GM21381 (cell line): ENCODE measurements around the gene RAB36.

Experiments
- ATAC-seq: cut with Tn5 transposase; IDR thresholded peaks from one replicate; pipeline ENCODE4 v1.9.1; 2021; ENCODE audit warnings: mild to moderate bottlenecking, moderate library complexity; ENCODE audit not compliant: unreplicated experiment

The RAB36 gene

DNA sequence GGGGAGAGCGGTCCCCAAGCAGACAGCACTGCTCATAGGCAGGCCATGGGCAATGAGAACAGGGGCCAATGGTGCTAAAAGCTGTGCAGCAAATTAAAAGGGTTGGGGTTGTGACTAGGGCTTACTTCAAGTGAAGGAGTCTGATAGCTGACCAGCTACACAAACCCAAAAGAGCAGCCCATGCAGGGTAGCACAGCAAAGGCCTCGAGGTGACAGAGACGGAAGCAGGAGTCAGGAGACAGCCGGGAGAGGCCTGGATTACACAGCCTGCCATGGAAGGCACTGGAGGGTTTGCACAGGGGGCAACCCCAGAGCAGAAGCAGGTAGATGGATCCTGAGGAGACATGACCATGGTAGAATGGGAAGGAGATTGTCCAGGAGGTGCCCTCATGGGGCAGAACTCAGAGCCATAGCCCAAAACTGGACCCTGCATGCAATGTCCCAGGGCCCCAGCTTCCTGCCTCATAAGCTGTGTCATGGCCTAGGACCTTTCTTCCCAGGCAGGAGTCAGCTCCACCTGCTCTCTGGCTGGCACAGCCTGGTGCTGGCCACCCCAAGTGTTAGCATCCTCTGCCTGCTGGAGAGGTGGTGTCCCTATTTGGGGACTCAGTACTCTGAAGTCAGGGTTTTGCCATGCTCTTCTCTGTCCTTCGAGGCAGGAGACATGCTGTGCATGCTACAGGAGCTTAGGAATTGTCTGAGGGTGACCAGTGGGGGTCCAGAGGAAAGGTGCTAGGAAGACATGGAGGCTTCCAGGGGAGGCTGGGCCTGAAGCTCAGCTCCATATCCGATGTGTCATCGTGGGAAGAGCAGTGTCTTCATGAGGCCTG, 36.8 kb upstream of the RAB36 start:
- ATAC-seq, result no peak

DNA sequence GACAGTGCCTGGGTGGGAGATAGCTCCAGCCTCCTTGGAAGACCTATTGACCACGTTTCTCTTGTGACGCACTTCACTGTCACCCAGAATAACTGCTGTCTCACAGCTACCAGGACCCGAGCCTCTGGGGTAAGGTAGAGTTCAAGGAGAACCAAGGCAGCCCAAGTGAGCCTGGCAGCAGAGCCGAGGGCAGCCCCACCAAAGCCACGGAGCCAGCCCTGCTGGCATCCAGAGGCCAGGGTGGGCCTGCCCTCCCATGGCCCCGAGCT, 36.3 kb upstream of the RAB36 start:
- no peak for ATAC-seq

DNA sequence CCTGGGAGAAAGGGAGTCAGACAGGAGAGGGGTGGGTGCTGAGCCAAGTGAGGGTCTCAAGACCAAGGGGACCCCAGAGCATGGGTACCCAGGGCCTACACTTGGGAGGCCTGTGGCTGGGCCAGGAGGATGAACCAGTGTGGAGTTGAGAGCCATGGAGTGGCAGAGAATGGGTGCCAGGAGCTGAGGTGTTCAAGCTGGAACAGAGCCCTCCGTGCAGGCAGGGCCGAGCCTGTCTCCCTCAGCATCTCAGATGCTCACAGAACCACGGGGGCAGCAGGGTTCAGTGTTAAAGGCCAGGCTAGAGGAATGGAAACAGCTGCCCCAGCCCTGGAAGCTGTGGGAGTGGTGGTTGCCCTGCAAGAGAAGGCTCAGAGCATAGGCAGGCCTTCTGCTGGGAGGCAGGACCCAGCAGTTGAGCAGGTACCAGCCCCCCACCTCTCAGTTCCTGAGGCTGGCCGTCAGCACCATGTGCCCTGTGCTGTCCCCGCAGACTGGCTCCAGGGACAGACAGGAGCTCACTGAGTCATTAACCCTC, 35.8 kb upstream of the RAB36 start:
- no peak for ATAC-seq

DNA sequence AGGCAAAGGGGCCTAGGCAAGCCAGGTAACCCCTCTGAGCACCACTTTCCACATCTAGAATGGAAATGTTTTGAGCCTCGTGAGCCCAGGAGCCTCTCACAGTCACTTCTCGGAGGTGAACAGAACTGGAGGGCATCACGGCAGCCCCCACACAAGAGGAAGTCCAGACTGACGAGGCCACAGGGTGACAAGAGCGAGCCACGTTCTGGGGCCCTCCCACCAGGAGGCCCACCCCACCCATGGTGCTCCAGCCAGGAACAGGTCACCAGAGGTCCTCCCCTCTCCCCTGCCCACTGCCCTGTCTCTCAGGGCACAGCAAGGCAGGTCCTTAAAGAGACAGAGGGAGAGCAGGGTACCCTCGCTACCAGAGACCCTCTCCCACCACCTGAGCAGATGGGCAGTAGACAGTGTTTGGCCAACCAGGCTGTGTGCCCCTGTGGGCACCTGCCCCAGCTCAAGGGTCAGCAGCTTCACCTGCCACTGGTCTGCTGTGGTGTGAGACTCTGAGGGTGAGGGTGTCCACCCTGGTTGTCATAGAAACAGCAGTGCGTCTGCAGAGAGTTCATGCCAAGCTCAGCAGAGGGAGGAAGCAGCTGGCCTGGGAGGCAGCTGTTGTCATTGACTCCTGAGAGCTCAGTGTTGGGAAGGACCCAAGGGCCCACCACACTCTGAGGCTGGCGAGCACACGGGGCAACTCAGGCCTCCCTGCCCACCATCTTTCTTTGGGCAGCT, 34.9 kb upstream of the RAB36 start:
- ATAC-seq, result no peak

DNA sequence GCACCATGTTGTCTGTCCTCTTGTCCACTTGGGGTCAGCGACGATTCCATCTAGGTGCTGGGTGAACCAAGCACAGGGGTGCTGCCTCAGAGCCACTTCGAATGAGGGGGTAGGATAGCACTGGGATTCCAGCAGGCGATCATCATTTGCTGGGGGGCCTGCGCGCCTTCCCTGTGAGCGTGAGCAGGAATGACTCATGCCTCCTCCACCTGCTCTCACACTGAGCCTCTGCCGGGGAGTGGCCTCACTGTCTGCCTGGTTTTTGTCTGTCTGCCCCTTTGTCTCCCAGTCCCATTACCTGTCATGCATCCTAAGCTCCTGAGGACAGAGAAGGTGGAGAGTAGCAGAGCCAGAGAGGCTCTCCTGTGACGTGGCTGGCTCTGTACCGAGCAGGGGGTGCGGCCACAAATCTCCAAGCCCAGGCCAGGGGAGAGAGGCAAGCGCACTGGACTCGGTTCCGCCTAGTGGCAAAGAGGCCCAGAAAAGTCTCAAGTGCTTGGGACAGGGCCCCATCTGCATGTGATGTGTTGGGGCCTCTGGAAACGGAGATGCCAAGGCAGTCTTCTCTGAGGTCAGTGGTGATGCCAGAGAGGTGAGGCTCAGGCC, 34.3 kb upstream of the RAB36 start:
- ATAC-seq, result no peak

DNA sequence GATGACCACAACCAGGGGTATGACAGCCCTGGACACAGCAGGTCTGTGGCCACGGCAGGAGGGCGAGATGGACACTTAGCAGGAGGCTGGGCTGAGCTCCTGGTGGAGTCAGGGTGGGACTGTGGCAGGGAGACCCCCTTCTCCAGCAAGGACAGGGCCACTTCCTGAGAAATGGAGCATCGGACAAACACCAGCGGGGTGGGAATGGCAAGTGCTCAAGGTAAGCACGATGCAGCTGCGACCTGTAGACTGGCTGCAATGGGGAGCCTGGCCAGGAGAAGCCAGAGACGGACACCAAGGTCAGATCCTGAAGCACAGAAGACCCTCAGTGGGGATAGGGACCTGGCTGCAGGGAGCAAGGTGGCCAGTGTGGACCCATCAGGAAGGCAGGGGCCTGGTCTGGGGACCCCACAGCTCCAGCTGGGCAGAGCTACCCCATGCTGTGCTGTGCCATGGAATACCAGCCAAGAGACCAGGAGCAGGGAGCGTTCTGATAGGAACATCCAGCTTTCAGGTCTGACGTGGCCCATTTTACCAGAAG, 32.7 kb upstream of the RAB36 start:
- no peak for ATAC-seq

DNA sequence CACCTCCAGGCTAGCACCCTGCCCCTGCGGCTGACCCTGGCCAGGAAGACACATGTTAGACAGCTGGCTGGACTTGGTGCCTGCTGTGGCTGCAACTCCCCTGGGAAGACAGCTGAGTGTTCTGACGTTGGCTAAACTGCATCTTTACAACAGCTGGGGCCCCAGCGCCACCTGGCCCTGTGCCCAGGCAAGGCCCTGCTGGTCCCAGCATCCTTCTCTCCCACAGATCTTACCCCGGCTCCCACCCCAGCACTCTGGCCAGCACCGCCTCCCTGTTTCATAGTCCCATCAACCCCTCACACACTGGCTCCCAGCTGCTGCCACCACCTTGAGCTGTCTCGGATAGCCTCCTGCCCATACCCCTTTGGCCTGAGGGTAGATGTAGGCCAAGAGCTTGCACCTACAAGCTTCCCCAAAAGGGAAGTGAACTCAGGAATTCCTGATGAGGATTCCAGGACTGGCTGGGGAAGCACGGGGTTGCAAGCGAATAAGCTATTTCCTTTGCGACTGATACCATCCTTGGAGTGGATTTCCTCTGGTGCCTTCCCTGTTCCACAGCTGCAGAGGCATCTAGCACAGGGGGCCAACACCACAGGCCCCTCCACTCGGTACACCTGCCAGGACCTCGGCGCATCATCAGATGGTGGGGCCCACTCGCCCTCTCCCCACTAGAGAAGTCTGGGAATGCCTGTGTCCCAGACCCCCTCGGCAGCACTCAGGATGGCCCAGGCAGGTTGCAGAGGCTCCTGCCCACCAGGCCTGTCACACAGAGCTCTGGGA, 32.0 kb upstream of the RAB36 start:
- no peak for ATAC-seq

DNA sequence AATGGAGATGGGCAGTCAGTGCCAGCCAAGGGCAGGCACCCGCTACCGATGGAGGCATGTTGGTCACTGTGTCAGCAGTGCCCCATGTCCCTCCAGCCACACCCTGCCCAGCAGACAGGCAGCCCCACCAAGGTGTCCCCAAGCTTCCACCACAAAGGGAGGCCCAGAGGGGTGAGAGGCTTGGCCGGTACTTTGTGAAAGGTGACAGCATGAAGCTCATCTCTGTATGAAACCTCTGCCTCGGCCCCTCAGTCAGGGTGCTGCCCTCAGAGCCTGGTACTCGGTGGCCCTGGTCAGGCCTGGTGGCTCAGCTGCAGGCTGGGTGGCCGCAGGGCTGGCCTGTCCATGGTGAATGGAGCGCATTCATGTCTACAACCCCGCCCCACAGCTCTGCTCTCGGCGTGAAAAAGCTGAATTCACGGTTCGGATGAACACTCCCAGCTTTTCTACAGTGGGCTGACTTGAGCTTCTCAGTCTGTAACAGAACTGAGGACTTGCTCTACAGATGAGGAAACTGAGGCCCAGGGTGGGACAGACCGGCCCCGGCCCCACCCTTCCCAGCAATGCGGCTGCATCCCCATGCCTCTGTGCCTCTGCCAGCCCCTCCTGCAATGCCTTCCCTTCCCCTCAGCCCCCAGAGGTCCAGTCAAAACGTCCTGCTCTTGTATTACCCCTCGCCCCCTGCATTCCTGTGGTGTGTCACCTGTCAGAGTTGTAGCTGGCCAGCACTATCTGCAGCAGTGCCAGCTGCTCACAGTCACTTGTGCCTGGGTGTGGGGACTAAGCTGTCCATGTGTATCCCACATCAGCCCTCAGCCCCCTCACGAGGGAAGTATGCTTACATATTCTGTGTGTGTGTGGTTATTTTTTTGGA, 31.2 kb upstream of the RAB36 start:
- no peak for ATAC-seq

DNA sequence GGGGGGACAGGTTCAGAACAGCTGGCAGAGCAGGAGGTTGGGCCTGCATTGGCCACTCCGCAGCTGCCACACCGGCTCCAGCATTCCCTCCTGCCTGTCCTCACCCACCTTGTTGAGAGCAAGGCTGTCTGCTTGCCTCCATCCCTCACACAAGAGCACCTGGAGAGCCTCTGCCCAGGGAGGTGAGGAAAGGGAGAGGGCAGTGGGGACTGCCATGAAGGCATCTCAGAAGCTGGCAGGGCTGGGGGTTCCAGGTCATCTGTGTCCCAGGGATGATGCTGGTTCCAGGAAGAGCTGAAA, 30.6 kb upstream of the RAB36 start:
- ATAC-seq, result no peak

DNA sequence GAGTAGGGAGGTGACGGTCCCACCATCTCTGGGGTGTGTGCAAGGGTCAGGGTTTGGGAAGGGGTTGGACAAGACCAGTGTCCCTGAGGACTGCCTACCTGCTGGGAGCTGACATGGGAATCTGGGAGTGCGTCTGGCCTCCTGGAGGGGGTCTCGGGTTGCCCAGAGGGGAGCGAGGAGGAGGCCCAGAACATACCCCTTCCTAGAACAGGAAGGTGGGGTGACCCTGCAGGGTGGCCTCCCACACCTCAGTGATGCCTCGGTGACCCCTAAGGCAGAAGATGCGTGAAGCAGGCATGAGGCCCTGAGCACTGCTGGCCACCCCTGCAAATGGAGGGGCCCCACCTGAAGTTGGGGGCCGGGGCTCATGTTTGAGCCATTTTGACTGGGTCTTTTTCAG, 29.9 kb upstream of the RAB36 start:
- ATAC-seq, result no peak

DNA sequence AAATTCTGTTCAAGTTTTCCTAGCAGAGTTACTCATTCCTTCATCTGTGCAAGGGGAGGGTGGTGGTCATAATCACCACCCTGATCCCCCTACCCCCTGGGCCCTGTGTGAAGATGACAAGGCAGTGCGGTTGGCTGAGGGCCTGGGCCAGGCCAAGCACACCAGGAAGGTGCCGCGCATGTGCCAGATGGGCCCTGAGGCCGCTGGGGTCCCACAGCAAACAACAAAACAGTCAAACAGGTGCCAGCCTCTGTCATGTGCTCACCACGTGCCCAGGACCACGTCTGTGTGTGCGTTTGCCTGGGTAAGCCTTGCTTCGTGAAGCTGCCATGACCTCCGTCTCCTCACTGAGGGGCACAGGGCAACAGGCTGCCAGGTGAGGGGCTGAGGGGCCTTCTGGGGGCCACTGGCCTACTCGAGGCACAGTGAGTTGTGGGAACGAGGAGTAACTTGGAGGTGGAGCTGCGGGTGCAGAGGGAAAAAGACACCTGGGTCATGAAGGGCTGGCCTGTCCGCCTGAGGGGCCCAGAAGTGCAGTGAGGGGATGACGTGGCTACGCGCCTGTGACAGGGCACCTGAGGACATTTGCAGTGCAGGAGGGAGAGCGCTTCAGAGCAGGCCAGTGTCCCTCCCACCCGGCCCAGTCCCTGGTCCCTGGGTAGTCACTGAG, 29.3 kb upstream of the RAB36 start:
- ATAC-seq, result no peak

DNA sequence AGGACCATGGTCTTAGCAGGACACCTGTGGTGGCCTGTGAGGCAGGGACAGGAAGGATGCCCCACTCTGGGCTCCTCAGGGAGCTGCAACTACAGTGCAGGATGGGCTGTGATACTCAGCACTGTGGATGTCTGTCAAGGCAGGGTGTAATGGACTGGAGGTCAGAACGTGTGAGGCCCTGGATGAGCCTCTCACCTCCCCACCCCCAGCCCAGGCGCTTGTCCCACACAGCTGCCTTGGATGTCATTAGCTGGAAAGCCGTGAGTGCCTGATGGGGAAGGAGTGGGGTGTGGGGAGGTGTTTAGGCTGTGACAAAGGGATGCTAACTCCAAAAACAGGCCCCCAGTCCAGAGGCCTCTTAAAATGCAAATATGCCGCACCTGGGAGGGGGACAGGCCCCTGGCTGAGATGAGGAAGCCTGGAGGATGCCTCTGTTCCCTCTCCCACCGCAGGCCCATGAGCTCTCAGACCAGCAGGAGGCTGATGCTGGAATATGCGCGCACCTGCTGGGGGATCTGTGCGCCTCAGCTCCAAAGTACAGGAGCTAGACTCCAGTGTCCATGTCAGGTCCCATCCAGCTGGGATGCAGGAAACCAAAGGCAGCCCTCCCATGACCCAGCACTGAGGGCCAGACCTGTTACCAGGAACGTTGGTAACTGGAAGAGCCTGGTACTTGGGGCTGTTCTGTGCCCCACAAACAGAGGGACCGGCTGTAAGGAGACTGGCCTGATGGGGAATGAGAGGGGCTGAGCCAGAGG, 28.6 kb upstream of the RAB36 start:
- ATAC-seq, result no peak

DNA sequence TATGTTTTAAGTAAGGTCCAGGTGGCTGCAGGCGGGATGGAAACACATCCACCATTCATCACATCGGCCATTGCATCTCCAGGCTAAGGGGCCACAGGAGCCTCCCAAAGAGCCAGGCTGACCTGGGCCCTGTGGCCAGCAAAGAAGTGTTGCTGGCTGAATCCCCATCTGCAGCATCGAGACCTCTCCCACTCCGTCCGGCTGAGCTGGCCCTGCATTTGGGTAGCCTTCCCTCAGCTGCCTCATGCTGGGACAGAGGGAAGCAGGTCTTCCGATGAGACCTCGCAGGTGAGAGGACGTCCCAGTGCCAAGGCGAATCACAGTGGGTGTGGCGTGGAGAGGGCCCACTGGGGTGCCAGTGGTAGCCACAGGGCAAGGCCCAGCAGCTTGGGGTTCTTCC, 28.0 kb upstream of the RAB36 start:
- no peak for ATAC-seq

DNA sequence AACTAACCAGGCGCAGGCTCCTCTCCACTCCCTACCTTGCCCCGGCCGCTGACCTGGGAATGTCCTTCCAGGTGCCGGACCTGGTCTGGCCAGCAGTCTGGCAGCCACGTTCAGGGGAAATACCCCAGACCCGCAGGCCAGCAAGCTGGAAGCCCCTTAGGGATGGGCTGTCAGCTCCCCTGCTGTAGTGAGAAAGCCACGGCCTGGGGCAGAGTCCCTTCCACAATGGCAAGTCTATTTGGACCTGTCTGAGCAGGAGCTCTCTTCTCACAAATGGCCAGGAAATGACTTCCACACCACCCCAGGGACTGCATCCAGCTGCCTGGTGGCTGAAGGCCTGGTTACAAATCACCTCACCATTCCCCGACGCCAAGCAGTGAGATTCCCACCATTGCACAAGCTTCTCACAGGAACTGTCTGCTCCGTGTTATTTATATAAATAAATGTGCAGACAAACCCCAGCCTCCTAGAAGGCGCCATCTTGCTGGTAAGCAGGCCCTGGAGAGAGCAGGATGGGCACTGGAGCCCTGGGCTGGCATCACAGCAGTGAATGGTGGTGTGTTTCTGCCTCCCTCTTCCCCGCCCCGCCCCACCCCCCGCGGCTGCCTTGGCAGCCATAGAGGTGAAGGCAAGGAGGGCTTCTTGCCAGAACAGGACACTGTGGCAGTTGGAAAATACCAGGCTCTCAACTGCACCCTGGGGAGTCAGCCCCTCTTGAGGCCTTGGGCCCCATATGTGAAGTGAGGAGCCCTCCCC, 27.2 kb upstream of the RAB36 start:
- no peak for ATAC-seq

DNA sequence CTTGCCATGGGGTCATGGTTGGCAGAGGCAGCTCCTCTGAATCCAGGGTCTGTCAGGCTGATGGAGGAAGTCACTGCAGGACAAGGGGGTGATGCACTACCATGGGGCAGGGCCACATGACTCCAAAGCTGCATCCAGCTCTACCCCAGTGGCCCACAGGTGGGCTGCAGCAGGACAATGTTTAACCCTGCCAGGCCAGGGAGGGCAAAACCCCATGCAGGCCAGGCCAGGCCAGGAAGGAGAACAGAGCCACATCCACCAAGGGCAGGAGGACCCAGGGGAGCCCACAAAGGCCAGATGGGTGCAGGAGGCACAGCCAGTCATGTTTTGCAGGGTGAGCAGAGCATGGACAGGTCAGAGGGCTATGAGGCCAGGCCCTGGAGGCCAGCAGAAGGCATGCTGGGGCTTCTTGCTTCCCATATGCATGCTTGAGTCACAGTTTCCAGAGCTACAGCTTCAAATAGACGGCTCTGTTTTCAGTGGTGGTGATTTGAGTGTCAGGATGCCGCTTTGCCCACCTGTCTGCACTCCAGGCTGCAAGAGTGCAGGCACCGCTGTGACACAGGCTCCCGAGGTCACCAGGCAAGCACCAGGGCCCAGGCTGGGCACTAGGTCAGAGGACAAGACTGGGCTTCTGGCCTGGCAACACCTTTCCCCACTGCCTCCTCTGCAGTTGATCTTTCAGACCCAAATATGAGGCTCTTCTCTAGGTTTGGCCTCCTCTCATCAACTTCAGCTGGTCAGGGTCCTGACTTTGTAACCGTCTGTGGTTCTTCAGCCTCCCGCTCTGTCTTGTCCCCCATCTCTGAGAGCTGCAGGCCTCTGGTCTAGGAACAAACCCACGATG, 26.4 kb upstream of the RAB36 start:
- ATAC-seq, result no peak

DNA sequence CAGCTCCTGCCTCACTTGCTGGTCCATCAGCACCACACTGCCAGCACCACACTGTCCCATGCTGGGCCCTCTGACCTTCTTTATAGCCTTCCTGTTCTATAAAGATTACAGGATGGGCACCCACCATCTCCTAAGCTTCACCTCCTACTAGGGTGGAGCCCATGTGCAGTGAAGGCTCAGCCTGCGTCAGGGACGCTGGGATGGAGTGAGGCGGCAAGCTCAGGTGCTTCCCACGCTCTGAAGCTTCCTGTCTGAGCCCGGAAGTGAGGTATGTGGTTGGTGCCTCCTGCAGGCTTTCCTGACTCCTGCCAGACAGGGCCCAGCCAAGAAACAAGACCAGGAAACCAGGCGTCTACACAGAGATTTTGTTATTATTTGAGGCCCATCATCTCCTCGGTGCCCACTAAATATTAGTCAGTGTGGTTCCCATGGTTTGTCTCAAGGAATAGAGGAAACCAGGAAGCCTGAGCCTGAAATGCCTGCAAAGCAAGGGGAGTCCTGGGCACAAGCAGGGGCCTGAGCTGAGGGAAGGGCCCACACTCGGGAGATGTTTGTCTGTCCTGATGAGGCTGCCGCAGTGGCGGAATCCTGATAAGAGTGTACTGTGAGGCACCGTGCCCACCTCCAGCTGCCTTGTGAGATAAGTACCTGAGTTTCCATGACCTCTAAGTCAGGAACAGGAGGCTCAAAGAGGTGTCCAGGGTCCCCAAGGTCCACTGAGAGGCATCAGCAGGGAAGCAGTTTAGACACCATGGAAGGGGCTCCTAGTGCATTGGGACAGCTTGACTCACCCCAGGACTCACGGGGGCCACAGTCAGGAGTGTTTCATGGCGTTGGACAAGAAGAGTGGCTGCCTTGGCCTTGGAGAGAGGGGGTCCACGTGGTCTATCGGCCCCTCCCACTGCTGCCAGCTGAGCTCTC, 25.5 kb upstream of the RAB36 start:
- no peak for ATAC-seq
